Psoas muscle (tissue), 8 donors: ENCODE measurements around the gene EFHC2. TPM values are rescaled to one million over a fixed set of nuclear protein-coding genes. Genes with fewer than 3 reads are reported as not detected.

ENCODE experiments used
- ATAC-seq, 4 donors: fragments of 200-7000 bp; cut with Tn5 transposase; one replicate each; pipeline ENCODE4 v1.9.1; 2020; ENCODE audit warnings: moderate library complexity in 3 of 4, mild to moderate bottlenecking in 2 of 4
- DNase-seq, 2 donors: peaks; one replicate each; pipeline ENCODE4 v3.0.0-alpha.2; 2020
- H3K27ac ChIP-seq: fragments of 200-600 bp; one replicate; pipeline ENCODE4 v1.8.0; 2022
- H3K27me3 ChIP-seq, 3 donors: fragments of 200-600 bp in 1 of 3; one replicate each; pipeline versions ENCODE4 v1.6.1 to v1.8.0; 2013 to 2022; ENCODE audit warnings: low read length in 2 of 3, mild to moderate bottlenecking in 2 of 3, moderate library complexity in 1 of 3; ENCODE audit not compliant: insufficient read depth in 3 of 3
- H3K36me3 ChIP-seq, 2 donors: fragments of 200-600 bp in 1 of 2; one replicate each; pipeline versions ENCODE4 v1.6.1 to v1.8.0; 2013 to 2022; ENCODE audit warnings: low read depth in 1 of 2, mild to moderate bottlenecking in 1 of 2, moderate library complexity in 1 of 2; ENCODE audit not compliant: insufficient read depth in 1 of 2
- H3K4me1 ChIP-seq: fragments of 200-600 bp; one replicate; pipeline ENCODE4 v1.8.0; 2022
- H3K4me3 ChIP-seq: fragments of 200-600 bp; one replicate; pipeline ENCODE4 v1.8.0; 2022; ENCODE audit warnings: mild to moderate bottlenecking
- H3K9me3 ChIP-seq: fragments of 200-600 bp; one replicate; pipeline ENCODE4 v1.8.0; 2022
- CTCF ChIP-seq: fragments of 200-600 bp; IDR thresholded peaks from one replicate; pipeline ENCODE4 v1.8.0; 2022; ENCODE audit warnings: antibody characterized with exemption
- WGBS, 3 donors: extraction: QIAGEN DNeasy Blood & Tissue Kit; methylation state at CpG; one replicate each; pipeline versions ENCODE4 v1.1.6 to v1.1.7; 2013; 5-methylcytosine and 5-hydroxymethylcytosine counted together
- intact Hi-C, 2 donors: fragments of 100-400 bp; cut with DNase I; formaldehyde crosslinking; loops; one replicate each; pipeline versions ENCODE4 v1.11.0 to v1.14.2; 2022
- polyA plus RNA-seq, 3 donors: library from polyadenylated mRNA; stranded (reverse); fragments of 200-250 nt; gene quantifications; one replicate each; pipeline ENCODE4 v1.2.3, GENCODE V29; 2013
- total RNA-seq, 4 donors: library from RNA; stranded (reverse); fragmentation: NEBNext Ultra II Directional in 2 of 4; extraction: Animal tissue kit (Norgen Biotek cat#: 25700) in 2 of 4; gene quantifications; one replicate each; pipeline versions ENCODE4 v1.2.1 to v1.2.4, GENCODE V29; 2021 to 2023
- donor health status: healthy with polysubstance abuse.
- donor health status: DM: no; HTN: no; CAD: no; lungs with moderate emphysema.
- donor health status: Bipolar disorder and iron deficiency.
- donor health status: healthy.
- donor health status: DM: yes; HTN: yes; CAD: no.
- donor health status: DM: no; HTN: no; CAD: no.
- donor health status: DM: no; HTN: no; CAD: no.
- donor health status: DM: yes; HTN: yes; CAD: no.

EFHC2 gene
- total and polyA plus RNA-seq, 7 donors = 0.05 to 0.11 (median 0.08) TPM; not detected in 4

DNA sequence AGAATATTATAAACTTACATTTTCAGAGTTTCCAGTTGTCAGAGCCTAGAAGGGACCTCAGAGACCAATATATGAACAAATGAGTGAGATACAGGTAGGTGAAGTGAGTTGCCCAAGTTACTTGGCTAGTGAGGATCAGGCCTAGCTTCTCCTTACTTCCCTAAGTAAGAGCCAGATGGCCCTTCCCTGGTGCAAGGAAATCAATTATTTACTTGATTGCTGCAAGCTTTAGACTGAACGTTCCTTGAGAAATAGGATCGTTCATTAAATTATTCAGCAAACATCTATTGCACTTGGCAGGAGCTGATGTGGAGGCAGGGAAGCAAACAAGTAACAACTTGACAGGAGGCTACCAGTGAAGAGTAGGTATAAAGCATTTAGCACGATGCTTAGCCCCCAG, 117.8 kb downstream of the EFHC2 start:
- WGBS, 3 donors = 52 to 66% (median 53%) methylated on average over 3 of the region's 3 CpGs
- DNase-seq = no peak
- no peak for ATAC-seq
- intact Hi-C loops = no loop called here
- no peak for TF ChIP-seq CTCF
- no peaks in the 10 kb centered on the region for H3K36me3 ChIP-seq
- H3K4me3 ChIP-seq = no peak overlapping the region
- H3K27ac ChIP-seq = no peak overlapping the region
- H3K27me3 ChIP-seq = peaks cover 0 to 13% (median 0%) of the 10 kb centered on the region in 3 donors
- H3K9me3 ChIP-seq = no peaks in the 10 kb centered on the region
- no peaks in the 10 kb centered on the region for H3K4me1 ChIP-seq

- Histone ChIP-seq H3K36me3 (no peaks in the 10 kb centered on the region), H3K27me3 (peaks cover 0 to 13% (median 0%) of the 10 kb centered on the region in 3 donors), H3K9me3 (no peaks in the 10 kb centered on the region), H3K27ac (no peak overlapping the region), H3K4me3 (no peak overlapping the region), H3K4me1 (no peaks in the 10 kb centered on the region)
- intact Hi-C loops = no loop called here
- WGBS, 3 donors = 82 to 100% (median 93%) methylated on average over 2 of the region's 2 CpGs
- TF ChIP-seq CTCF = no peak
- ATAC-seq (no peak), DNase-seq (no peak)
These were observed 118.7 kb downstream of the EFHC2 start for GRCh38 chrX:44224760-44225159.

DNA sequence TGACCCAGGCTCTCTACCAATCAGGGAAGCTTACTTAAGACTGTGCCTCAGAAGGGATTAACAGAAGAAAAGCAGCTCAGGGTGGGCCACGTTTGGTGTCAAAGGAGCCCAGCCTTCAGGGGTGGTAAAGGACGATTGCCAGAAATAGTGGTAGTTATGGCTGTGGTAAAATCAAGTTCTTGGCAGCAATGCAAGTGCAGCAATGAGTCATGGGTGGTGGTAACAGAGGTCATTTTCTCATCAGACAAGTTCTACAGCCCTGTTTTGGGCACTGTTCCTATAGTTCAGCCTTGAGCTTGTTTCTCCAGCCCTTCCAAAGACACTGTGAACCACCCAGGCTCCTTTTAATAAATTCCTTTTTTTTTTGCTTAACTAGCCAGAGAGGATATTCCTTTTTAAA, 120.3 kb downstream of the EFHC2 start:
- intact Hi-C loops = no loop called here
- Histone ChIP-seq H3K27me3 (peaks cover 0 to 13% (median 0%) of the 10 kb centered on the region in 3 donors), H3K9me3 (no peaks in the 10 kb centered on the region), H3K4me3 (no peak overlapping the region), H3K36me3 (no peaks in the 10 kb centered on the region), H3K27ac (no peak overlapping the region), H3K4me1 (no peaks in the 10 kb centered on the region)
- no peak for DNase-seq
- WGBS, 3 donors = 17 to 32% (median 22%) methylated on average over 2 of the region's 2 CpGs
- no peak for TF ChIP-seq CTCF
- no peak for ATAC-seq

- Histone ChIP-seq H3K27ac (no peak overlapping the region), H3K4me1 (no peaks in the 10 kb centered on the region), H3K4me3 (no peak overlapping the region), H3K36me3 (no peaks in the 10 kb centered on the region), H3K27me3 (peaks cover 0 to 4% (median 0%) of the 10 kb centered on the region in 3 donors), H3K9me3 (no peaks in the 10 kb centered on the region)
- no peak for ATAC-seq
- WGBS, 3 donors = 68 to 78% (median 76%) methylated on average over 3 of the region's 3 CpGs
- no peak for TF ChIP-seq CTCF
- intact Hi-C loops = no loop called here
- no peak for DNase-seq
These were observed 125.0 kb downstream of the EFHC2 start for GRCh38 chrX:44218465-44218864.

DNA sequence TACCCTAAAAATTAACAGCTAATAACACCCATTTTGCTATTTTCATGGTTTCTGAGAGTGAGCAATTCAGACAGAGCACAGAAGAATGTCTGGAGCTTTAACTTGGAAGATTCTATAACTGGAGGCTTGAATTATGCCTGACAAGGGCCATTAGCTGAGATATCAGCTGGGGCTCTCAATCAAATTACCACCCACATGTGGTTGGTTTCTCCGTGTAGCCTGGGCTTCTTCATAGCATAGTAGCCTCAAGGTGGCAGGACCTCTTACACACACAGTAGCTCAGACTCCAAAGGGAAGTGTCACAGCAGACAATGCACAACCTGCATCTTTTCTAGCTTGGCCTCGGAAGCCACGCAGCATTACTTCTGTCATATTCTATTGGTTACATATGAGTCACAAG, 127.3 kb downstream of the EFHC2 start:
- no peak for ATAC-seq
- H3K4me3 ChIP-seq = no peak overlapping the region
- intact Hi-C loops = no loop called here
- 66 to 71% (median 69%) methylated on average over 3 of the region's 3 CpGs for WGBS, 3 donors
- no peaks in the 10 kb centered on the region for H3K9me3 ChIP-seq
- H3K27me3 ChIP-seq = no peaks in the 10 kb centered on the region
- no peak for TF ChIP-seq CTCF
- no peaks in the 10 kb centered on the region for H3K4me1 ChIP-seq
- no peak overlapping the region for H3K27ac ChIP-seq
- DNase-seq = no peak
- H3K36me3 ChIP-seq = no peaks in the 10 kb centered on the region
